HG03039 (cell line): ENCODE results near the gene NCAPG2.

Source experiments
- ATAC-seq: cut with Tn5 transposase; IDR thresholded peaks from one replicate; pipeline ENCODE4 v1.9.1; 2021; ENCODE audit warnings: mild to moderate bottlenecking, moderate library complexity; ENCODE audit not compliant: unreplicated experiment

The NCAPG2 gene

DNA sequence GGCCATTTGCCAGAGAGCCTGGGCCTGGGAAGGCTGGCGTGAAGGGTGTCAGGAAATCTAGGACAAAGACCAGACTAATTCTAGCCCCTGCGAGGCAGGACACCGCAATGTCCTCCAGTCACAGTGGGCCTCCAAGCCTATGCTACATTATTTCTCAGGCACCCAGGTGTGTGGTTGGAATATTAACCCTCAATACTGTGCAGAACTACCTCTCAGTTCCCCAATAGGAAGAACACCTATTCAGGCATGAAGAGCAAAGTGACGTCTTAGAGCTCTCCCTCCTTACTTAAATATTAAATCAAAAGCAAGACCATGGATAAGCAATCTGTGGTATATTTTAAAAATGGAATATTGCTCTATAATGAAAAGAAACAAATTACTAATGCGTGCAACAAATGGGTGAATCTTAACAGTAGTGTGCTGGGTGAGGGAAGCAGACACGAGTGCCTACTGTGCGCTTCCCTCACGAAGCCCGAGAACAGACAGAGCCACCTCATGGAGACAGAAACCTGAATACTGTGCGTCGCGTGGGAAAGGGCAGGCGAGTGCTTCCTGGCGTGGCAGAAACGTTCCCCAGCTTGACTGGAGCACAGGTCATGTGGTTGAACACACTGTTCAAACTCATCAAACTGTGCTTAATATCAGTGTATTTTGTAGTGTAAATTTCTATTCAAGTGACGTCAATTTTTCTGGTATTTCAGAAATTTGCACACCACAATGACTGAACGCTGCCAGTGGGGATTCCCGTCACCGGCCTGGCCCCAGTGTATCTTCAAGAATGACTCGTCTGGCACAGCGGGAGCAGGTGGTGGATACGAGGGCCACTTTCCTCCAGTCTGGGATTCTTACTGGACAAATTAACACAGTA lies 101.5 kb downstream of the NCAPG2 start:
- peak; percentile 73 for ATAC-seq

GRCh38 chr7:158602041-158602440 lies 102.6 kb downstream of the NCAPG2 start:
- ATAC-seq = no peak

- ATAC-seq = no peak
These were observed 103.5 kb downstream of the NCAPG2 start for GRCh38 chr7:158601090-158601489.

DNA sequence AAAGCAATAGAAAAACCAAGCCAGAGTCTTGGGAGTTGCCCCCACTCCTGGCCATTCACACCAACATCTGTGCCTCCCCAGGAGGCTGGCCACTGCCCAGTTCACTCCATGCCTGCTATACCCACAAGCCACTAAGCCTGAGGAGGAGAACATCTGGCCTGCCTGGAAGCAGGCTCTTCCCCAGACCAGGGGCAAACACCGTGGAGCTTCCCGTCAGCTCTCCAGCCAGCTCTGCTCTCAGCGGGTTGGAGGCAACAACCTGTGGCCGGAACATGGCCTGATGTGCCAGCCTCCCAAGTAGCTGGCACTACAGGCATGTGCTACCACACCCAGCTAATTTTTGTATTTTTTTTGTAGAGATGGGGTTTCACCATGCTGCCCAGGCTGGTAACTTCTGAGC lies 107.9 kb downstream of the NCAPG2 start:
- ATAC-seq = no peak

GRCh38 chr7:158596309-158596708 lies 108.3 kb downstream of the NCAPG2 start:
- ATAC-seq = no peak

GRCh38 chr7:158595068-158595467 lies 109.5 kb downstream of the NCAPG2 start:
- ATAC-seq = no peak

- ATAC-seq = no peak
These were observed 112.1 kb downstream of the NCAPG2 start for GRCh38 chr7:158592541-158592940.

DNA sequence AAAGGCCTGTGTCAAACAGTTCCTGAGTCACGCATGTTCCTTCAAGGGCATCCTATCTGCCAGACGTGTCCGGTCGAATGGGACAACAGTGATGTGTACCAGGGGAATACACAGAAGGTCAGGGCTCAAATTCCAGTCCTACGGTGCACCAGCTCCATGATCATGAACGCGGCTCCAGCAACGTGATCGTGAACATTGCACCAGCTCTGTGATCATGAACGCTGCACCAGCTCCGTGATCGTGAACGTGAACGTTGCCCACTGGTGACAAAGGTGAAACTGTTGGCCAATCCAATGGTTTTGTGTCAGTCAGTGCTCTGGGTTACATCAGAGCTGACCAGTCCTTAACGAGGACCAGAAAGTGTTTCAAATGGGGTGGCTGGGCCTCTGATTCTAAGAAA lies 112.7 kb downstream of the NCAPG2 start:
- ATAC-seq = no peak

DNA sequence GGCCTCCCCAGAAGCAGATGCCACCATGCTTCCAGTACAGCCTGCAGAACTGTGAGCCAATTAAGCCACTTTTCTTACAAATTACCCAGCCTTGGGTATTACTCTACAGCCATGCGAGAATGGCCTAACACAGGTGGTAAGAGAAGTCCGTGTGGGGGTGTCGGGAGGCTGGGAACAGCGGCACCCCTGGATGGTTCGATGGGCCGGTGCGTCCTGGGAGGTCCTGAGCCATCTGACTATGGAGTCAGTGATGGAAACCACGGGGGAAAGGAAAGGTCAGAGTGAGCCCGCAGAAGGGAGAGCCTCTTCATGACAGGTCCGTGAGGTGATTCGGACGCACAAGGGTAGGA lies 114.4 kb downstream of the NCAPG2 start:
- no peak for ATAC-seq

GRCh38 chr7:158589653-158590052 lies 115.0 kb downstream of the NCAPG2 start:
- ATAC-seq = no peak

GRCh38 chr7:158588878-158589442 lies 115.6 kb downstream of the NCAPG2 start:
- no peak for ATAC-seq

- no peak for ATAC-seq
These were observed 116.3 kb downstream of the NCAPG2 start for GRCh38 chr7:158588085-158588877.

GRCh38 chr7:158587162-158588084 lies 117.2 kb downstream of the NCAPG2 start, which contains the start of gene PTPRN2:
PTPRN2 (minus strand) TSS chr7:158587823.
- ATAC-seq = peak; percentile 61

DNA sequence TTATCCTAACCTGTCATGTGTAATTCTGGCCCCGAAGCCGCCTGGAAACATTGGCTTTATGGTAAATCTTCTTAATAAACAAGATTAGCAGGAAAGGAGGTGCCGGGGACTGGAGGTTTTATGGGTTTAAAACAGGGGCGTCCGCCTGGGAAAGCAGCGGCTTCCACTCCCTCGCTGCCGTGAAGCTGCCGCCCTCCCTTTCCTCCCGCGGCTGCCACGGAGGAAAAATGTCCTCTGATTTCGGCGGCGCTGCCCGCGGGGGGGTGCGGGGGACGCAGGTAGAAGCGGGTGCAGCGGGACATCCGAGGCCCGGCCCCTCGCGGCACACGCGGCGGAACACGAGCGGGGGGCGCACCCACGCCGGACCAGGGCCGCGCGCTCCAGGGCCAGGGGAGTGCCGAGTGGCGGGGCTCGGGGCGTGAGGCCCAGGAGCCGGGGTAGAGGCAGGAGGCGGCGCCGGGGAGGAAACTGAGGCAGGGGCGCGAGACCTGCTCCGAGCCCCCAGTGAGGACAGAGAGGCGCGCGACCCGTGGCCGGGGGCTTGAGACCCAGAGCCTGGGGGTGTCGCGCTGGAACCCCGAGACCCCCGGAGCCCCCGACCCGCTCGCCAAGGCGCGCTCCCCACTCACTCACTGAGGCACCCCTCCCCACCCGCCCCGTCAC lies 118.0 kb downstream of the NCAPG2 start:
- ATAC-seq = no peak

DNA sequence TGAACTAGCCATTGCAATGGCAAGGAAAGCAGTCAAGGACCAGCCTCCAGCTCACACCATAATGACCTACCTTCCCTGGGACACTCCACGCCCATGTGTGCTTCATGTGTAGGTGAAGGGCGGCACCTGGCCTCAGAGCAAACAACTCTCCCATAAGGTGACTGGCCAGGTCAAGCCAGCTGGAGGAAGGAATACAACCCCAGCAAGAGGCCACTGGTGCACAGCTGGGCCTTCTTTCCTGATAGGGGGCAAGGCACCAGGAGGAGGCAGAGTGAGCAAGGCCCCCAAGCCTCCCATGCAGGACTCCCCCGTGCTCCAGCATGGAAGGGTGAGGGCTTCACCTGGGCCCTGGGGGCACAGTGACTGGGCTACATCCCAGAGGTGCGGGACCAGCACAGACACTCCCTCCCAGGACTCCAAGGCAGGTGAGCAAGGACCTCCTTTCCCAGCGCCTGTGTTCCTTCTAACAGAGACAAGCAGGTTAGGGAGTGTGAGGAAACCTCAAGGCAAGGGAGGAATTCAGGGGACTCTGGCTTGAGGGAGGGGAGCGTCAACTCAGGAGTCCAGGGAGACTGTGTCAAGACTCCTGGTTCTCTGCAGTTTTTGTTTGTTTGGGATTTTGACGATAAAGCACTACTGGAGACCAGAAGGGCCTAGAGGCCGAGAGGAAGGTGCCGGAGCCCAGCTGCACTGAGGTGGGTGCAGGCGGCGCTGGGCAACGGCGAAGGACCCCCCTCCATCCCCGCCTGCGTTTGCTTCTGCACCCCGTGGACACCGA lies 118.7 kb downstream of the NCAPG2 start:
- ATAC-seq = no peak

- no peak for ATAC-seq
These were observed 120.2 kb downstream of the NCAPG2 start for GRCh38 chr7:158584407-158584806.

DNA sequence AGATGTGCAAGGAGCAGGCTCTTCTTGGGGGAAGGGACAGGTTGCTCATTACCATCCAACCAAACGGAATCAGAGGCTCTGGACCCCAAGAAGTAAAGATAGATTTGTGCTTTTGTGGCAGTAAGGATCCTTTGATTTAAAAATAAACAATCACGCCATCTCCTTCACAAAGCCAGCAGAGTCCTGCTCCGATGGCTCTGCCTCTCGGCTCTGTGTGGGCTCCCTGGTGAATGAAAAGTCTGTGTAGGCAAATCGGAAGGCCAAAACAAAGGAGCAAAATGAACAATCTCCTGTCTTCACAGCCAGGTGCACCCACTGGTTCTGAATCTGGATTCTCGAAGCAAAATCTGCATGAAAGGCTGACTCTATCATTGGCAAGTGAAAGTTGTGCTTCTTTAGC lies 120.8 kb downstream of the NCAPG2 start:
- ATAC-seq = no peak

- ATAC-seq = no peak
These were observed 121.5 kb downstream of the NCAPG2 start for GRCh38 chr7:158583143-158583542.

DNA sequence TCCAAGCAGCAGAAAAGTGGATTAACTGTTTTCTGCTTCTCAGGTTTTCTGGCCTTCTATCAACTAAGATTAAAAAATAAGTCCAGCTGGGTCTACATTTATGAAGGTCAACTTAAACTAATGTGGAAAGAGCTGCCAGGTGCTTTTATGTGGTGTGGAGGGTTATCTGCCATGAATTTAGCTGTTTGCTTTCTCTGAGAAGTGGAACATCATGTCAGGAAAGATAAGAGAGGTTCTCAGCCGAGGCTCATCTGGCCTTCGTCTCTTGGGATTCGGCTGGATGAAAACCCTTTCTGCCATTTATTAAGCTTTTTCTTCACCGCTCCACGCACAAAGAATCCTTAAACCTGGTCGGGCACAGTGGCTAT lies 122.5 kb downstream of the NCAPG2 start:
- ATAC-seq = no peak
